Activated CD8-positive, alpha-beta memory T cell treated with anti-CD3 and anti-CD28 coated beads for 24 hours (primary cell): Measurements from ENCODE around the gene PDZK1.
"Not testable (repeated sequence)": the region's sequence is repeated elsewhere in the genome, so short reads cannot be mapped to it uniquely, and the experiment has no call there.

ENCODE experiments used
- DNase-seq: peaks from one replicate; pipeline ENCODE4 v3.0.0-alpha.2; 2020

Gene PDZK1

DNA sequence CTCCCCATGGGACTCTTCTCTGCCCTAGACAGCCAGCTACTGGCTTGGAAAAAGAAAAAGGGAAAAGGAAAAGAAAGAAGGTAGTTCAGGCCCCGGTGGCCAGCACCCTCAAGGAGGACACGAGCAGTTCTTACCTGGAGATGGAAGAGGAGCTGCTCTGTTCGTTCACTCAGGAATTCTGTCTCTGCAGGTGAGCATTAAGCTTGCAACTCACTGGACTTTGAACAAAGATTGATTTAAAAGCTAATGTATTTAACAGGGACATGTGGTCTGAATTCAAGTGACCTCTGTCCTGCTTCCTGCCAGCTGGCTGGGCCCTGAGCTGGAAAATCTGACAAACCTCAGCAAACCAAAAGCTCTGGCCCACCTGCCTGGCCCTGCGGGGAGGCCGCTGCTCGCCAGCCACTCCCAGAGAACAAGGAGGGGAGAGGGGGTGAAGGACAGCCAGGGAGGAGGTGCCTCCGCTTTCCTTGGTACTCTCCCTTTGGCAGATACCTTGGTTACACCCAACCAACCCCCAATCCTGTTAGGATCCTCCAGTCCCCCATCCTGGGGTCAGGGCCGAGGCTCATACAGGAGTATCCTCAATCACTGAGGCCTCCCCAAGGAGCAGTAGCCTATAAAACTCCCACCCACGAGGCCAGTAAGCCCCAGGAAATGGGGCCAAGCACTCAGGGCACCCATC, at the start of gene PDZK1:
TSS of gene PDZK1 (minus strand) at position 186 of the 685 bp plus-strand sequence. CDS start 19,347 bp downstream, outside the sequence.
- DNase-seq = no peak

DNA sequence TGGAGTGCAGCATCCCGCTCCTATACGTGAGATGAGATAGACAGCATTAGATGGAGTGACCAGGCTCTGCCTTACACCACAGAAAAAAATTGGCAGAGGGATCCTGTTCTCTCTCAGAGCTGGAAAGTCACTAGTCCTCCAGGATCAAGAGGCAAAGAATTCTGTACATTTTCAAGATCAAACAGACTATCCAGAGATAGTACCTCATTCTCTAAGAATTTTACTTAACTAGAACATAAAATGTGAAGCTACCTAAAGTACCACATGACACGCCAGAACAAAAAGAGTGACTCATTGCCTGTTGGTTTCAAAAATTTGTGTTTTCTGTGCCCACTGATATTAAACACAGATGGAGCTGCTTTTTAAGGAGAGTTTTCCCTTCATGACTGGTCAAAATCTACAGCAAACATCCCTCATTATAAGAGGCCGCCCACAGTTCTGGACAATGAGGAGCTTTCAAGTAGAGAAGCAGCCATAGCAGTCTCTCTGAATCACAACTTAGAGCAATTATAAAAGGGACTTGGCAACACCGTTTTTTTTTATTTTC, 44.4 kb upstream of the PDZK1 start:
- DNase-seq = no peak

DNA sequence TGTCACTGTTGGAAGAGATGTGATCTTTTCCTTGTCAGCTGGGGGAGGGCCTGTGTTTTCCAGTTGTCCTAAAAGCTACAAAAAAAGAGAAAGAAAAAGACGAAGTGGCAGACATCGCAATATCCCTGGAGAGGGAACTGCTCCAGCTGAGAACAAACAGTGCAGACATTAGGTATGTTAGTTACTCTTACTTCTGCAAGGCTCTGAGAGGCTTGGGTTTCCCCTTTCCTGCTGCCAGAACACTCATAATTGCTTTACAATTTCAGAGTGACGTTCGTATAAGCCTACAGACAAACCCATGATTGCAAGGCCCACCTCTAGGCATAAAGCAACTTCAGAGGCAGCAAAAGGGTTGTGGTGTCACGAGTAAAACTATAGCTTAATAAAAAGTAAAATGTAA, 43.3 kb upstream of the PDZK1 start:
- no peak for DNase-seq

GRCh38 chr1:145747398-145748247, 40.5 kb upstream of the PDZK1 start:
- no peak for DNase-seq

- no peak for DNase-seq
These were observed 33.1 kb upstream of the PDZK1 start for GRCh38 chr1:145740269-145740668.

DNA sequence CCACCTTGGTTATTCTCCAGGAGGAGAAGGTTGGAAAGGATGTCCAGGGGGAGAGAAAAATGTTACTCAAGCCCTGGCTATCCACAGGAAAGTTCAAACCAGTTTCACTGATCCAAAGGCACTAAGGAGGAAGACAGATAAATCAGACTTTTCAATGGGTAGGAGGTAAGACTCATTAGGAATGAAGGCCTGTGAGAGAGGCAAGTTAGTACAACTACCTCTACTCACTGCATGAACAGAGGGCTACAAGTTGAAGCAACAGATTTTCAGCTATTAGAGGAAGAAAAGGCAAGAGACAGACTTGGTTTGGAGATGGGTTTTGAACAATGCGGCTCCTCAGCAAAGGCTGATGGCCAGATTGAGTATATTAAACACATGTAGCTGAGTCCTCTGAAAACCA, 29.0 kb upstream of the PDZK1 start:
- DNase-seq = no peak

GRCh38 chr1:145730900-145731299, 23.7 kb upstream of the PDZK1 start:
- DNase-seq = no peak

- DNase-seq = no peak
These were observed 23.3 kb upstream of the PDZK1 start for GRCh38 chr1:145730467-145730866.

- no peak for DNase-seq
These were observed 22.7 kb upstream of the PDZK1 start for GRCh38 chr1:145729666-145730436.

GRCh38 chr1:145729196-145729595, 22.0 kb upstream of the PDZK1 start:
- no peak for DNase-seq

- not testable (repeated sequence) for DNase-seq
These were observed 19.0 kb upstream of the PDZK1 start for GRCh38 chr1:145726193-145726592.

GRCh38 chr1:145720878-145721671, 13.9 kb upstream of the PDZK1 start:
- DNase-seq = peak; percentile 93

DNA sequence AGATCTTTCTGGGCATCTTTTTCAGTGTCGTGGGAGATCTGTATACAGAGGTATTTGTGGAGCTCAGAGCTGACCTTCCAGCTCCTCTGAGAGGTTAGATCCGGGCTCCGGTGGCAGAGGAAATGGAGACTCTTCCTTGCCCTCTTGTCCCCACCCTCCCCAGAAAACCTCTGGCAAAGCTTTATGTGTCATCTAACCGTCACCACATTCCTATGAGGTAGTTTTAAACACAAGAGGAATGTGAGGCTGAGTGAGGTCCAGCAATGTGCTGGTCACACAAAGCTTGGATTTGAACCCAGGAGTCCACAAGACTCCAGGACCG, 13.3 kb upstream of the PDZK1 start:
- DNase-seq = no peak

DNA sequence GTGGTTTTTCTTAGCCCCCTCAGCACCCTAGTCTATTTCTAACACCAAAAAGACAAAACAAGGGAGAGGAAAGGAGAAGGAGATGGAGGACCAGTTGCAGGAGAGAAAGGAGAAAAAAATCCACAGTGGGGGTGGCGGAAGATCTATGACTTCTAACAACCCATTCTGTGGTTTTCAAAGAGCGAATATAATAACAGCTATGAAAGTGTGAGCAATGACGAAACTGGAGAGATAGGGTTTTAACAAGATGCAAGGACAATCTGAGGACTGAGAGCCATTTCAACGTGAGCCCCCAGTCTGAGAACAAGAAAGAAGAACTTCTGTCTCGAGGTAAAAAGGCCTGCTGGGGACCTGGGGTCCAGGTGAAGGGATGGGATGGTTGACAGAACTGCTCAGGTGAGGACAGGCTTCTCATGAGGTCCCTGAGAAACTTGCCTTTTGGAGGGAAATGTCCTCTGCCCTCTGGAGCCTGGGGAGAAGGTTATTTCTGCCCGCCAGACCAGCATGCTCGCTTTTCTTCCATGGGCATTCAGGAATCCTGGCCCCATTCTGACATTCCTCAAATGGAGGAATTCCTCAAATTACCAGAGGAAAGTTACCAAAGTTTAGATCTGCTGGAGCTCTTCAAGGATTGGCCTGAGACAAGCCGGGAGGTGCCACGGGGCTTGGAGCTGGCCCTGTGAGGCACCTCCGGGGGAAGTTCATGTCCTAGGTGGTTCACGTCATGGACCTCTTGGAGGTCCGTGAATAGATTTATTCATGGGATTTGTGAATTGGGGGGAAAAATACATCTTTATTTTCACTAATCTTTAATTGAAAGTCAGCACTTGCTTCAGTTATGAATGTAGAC, 12.3 kb upstream of the PDZK1 start, which contains the start of gene CD160:
TSS of gene CD160 (plus strand) at position 270 of the 850 bp plus-strand sequence. CDS start 8,829 bp downstream, outside the sequence.
- DNase-seq = peak; percentile 51

DNA sequence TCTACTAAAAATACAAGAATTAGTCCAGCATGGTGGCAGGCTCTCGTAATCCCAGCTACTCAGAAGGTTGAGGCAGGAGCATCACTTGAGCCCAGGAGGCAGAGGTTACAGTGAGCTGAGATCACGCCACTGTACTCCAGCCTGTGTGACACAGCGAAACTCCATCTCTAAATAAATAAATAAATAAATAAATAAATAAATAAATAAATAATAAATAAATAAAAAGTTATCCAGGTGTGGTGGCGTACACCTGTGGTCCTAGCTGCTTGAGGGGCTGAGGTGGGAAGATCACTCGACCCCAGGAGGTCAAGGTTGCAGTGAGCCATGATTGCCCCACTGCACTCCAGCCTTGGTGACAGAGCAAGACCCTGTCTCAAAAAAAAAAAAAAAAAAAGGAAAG, 11.3 kb upstream of the PDZK1 start:
- DNase-seq = not testable (repeated sequence)

DNA sequence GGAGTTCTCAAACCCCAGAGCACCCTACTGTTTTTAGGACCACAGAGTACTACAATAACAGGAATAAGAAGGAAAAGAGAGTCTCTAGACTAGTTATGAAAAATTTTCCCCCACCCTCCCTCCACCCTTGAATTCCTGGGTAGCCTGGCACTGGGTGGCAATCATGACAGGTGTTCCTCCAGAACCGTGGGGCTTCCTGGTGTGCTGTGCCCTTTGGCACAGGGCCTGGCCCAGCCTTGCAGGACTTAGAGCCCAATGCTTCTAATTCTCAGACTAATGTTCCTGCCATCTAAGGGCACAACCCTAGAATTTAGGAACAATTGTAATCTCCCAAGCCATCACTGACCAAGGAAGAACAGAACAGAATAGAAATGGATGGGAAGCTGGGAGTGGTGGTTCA, 10.7 kb upstream of the PDZK1 start:
- no peak for DNase-seq

- no peak for DNase-seq
These were observed 9.6 kb upstream of the PDZK1 start for GRCh38 chr1:145716641-145717345.

- no peak for DNase-seq
These were observed 7.5 kb upstream of the PDZK1 start for GRCh38 chr1:145714524-145715111.

DNA sequence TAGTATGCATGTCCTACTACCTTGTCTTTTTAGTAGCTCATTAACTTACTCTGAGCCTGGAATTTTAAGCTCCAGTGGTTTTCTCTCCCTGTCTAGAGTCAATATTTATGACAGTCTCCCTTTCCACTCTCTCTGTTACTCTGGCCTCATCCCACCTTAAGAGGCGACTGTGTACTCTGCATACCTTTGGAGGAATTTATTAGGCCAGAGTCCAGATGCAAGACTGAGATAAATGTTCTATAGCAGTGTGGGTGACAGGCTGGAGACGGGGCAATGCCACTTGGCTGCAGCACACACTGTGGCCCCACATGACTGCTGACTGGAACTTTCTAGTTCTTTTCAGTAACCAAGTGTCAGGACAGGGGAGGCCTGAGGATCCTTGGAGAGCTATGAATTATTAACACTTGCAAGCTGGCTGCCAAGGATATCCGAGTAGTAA, 4.1 kb upstream of the PDZK1 start:
- DNase-seq = no peak
